NCI-H82 treated with DMSO at 0.1 percent for 48 hours (cell line): Measurements from ENCODE around the gene CYREN.

Experiments
- DNase-seq: peaks from one replicate; lab custom pipeline; 2025; ENCODE audit not compliant: unreplicated experiment; lab: John Stamatoyannopoulos, UW

The CYREN gene

DNA sequence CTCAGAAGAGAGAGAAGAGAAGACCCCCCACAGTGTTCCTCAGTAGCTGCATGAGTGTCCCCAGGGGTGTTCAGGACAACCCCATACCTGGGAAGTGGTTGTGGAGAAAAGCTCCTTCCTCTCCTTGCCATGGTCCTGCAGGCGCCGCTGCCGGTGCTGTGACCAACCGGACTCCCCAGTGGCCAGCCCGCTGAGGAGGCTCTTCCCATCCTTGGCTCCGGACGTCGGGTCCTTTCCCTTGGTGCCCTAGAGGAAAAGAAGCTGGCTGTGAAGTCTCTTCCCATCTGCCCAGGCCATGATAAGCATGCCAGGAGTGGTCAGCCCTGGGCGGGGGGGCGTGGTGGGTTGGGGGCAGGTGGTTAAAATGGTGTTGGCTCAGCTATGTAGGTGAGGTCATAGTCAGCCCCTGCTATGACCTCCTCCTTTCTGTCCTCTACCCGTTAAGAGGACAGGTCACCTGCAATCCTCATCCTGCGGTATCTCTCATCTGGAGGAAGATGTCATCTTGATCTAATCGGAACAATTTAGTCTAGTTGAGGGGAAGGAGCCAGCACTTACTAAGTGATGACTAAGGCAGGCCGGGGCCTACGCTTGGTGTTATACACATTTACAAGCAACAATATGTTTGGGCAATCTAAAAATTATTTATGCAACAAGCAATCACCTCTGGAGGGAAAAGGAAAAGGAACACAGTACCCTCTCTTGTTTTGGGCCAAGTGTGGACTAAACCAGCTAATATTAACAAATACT lies 27.6 kb upstream of the CYREN start:
- DNase-seq: no peak

DNA sequence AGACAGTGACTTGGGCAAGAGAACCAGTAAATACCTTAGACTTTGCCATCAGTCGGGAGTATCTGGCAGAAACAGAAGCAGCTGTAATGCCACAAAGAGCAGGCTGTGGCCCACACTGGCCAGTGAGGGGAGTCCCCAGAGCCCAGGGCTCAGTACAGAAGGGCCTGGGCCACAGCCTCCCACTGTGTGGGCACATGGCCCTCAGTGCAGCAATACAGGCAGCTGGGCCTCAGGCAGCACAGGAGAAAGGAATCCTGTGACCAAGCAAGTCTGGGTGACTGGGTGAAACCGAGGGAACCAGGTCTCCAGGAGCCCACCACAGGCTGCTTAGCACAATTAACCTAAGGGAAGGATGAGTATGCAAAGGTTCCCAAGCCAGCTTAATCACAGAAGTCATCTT lies 26.8 kb upstream of the CYREN start:
- no peak for DNase-seq

DNA sequence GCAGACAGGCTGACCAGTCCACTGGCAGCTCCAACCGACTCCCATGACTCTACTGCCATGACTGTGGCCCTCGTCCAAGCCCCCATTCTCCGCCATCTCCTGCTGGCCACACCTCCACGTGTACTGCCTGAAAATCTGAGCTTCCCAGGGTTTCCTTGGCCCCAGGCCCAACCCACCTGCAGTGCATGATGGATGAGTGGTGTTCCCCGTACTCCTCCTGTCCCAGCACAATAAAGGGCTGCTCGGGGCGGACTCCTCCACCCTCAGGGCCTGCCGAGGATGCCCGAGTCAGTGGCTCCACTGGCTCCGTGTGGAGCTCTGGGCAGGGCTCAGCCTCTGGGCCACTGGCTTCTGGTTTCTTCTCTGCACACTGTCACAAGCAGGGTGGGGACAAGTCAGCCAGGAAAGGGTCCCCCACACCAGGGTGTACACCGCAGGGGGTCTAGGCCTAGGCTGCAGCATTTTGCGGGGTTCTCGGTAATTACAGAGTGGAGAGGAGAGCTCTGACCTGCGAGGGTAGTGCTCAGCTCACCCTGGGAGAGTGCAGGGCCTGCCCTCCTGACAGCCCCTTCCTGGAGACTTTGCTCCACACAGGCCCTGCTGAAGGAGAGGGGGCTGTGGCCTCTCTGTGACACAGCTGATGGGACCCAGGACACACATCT lies 25.6 kb upstream of the CYREN start:
- DNase-seq: no peak

DNA sequence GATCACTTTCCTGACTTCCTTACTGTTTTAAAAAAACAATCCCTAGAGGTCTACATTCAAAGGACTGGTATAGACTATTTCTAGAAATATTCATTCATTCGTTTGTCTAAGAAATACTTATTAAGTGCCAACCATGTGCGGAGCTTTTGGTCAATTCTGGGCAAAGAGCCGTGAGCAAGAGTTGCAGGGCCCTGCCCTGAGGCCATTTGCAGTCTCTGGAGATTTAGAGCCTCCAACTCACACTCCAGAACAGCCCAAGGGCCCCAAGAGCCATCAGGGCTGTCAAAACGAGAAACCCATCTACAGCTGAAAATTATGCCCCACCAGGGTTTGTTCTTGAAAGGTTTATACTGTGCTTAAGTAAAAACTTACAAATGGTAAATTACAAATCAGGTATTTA lies 24.6 kb upstream of the CYREN start:
- DNase-seq: no peak

DNA sequence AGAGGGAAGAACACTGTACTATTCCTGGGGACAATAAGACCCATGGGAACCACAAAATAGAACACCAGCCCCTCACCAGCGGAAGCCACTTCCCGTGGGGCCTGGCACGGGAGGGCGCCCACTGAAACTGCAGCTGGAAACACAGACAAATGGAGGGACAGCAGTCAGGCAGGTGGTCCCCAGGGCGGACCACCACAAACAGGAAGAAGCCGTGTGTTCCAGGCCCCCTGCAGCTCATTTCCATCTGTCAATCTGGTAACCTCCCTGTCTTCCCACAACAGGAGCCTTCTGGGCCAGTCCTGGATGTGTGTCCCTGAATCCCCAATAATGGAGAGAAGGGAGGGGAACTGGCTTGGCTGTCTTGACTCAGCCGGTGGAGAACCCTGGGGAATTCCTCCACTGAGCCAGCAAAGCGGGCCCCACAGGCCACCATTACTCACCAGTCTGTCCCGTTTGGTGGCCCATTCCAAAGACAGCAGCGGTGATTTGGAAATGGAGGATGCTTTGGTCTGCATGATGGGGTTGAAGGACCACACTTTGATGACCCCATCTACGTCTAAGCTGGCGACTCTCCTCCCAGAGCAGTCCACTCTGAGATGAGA lies 24.1 kb upstream of the CYREN start:
- DNase-seq: no peak

DNA sequence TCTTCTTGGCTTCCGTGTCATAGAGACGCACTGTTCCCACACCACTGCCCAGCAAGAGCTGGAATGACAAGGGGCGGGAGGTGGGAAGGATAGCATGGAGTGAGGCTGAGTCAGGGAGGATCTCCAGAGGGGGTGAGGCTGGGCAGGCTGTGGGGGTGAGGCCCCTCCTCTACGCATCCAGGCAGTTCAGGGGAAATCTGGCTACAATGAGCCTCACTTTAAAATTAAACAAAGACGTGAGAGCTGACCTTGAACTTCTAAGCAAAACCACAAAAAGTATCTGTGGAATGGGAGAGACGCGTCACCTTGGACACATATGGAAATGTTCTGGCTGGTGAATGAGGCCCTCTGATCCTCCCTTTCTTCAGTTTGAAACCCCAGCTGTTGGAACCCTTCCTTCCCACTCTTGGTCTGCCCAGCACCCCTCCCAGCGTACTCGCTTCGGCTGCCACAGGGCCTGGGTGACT lies 23.1 kb upstream of the CYREN start:
- DNase-seq: no peak

DNA sequence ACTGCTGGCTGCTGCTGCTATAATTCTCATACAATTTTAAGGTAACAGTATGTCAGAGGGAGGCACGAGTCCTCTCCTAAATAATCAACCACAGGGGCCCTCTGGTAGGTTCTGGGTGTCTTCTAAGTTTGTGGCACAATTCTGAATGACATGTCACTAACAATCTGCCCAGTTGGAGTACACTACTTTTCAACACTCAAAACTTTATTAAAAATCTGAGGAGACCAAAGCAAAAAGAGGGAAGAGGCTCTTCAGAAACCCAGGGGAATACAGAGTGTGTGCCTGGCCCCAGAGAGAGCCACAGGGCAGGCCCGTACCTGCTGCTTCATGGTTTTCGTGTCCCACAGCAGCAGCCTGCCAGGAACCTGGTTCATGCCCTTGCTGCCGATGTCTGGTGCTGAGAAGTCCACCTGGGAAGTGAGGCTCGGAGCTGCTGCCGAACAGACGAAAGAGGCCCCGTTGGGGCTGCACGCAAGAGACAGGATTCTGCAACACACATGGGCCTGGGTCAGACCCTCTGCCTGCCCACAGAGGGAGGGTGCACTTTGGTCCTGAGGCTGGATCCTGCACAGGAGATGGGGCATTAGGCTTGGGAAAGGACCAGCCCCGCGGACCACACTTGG lies 22.5 kb upstream of the CYREN start:
- DNase-seq: no peak

DNA sequence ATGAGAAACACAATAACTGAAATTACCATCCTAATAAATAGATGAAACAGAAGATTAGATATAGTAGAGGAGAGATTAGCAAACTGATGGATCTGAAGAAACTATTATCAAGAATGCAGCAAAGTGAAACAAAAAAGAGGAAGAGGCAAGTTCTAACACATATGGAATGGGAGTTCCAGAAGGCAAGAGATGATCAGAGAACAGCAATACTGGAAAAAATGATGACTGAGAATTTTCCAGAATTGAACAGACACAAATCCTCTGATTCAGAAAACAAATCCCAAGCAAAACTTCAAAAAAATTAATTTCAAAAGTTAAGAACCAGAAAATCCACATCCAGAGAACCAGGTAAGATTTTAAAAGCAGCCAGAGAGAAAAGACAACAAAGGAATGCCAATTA lies 20.2 kb upstream of the CYREN start:
- no peak for DNase-seq

DNA sequence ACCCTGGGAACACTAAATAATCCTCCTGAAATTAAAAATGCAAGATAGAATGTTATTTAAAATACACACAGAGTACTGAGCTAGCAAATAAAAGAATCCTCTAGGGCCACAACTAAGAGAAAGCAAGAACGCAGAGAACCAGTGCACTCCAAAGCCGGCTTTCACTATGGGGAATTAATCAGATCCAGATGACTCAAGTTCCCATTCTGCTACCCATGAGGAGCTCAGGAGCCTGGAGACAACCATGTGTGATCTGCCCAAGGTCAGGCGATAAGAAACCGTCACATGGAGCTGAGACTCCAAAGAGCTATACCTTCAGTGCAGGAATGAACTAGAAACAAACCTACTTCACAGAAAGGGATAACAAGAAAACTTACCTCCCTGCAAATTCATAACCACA lies 19.5 kb upstream of the CYREN start:
- DNase-seq: no peak

DNA sequence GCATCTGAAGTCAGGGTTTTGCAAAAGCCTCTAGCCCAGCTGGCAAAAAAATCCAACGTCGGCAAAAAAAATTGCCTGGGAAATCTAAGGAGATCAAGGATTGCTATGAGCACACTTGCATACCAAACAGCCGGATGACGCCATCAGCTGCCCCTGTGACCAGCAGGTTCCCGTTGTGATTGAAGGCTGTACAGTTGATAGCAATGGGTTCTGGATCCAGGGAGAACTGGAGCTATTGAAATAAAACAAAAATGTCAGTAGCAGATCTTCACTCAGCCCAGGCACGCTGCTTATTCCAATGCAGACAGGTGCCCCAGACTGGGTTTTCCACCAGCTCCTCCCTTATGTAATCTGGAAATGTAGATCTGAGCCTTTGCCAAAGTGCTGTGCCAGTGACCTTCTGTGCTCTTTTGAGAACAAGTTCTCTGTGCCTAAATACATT lies 18.7 kb upstream of the CYREN start:
- no peak for DNase-seq

DNA sequence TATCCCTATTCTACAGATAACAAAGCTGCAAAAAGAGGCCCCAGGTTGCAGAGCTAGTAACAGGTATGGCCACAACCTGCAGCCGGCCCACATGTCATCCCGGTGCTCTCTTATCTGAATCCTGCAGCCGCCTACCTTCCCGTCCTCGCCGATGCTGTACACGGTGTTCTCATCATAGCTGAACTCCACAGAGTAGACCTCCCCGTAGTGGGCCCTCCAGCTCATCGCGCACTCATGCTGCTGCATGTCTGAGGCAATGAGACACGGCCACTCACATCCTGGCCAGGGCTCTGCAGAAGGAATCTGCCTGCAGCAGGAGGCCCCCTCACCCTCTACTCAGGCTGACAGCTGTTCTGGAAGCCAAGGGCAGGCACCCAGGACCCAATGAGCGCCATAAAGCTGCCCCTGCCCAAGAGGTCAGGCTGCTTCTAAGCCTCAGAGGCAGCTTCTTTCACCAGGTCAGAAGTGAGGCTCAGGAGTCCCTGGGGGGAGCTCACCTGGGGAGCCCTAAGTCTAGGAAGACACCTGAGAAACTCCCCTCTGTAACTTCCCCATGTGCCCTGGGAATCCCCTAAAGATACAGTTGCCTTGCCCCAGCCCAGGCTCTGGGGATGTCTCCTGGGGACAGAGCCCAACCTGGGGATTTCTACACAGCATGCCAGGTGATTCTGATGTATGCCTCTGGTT lies 17.9 kb upstream of the CYREN start:
- no peak for DNase-seq

DNA sequence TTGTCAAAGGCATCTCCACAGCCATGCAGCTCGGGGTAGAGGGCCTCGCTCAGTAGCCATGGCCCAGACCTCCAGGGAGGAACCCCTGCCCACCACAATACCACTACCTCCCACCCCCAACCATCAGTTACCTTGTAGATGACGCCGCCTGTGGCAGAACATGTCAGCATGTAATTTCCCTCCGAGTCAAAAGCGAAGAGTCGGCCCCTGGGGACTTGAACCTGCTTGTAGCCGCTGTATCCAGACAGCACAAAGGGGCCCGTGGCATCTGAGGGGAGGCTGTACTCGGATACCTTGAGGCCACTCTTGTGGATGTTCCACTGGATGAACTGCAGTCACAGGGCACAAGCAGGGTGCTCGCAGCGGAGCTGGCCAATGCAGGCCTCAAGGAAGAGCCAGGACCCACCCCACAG lies 16.3 kb upstream of the CYREN start:
- DNase-seq: no peak

DNA sequence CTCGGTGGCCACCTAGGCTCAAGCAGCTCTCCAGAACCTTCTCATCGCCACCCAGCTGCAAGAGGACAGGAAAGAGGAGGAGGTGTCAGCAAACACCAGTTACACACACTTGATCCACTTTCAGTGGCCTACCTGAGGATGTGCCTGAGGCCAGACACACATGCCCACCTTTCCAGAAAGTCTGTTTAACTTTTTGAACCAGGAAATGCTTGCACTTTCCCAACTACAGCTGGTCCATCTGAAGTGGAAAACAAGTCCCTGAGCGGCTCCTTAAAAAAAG lies 15.7 kb upstream of the CYREN start:
- no peak for DNase-seq

DNA sequence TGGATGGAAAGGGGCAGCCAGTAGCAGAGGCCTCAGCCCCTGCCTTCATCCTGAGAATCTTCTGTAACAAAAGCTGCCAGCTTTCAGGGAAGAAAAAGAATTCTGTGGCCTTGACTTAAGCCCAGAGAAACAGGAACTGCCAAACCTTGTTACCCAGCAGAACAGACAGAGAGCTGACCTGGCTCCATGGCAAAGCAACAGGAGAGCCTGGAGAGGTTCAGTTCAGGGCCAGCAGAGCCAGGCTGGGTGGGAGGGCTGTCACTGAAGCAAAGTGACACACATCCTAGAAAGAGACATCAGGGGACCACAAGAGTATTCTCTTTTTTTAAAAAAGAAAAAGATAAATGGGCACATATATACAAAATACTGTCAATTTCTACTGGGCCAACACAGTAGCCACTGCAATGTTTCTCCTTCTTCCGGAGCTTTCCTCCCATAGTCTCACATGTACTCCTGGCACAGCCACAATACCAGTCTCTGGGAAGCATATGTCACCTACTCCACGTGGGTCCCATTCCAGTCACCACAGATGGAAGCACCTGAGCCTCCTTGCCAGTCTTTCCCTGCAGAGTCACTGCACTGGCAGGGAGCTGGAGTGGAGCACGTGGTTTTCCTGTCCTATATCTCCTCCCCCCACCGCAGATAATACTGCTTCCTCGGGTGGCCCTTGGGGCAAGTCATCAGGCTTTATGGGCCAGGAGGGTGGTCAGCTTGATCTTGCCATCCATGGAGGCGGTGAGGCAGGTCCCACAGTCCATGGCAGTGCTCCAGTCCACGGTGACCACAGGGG lies 15.2 kb upstream of the CYREN start:
- DNase-seq: no peak

DNA sequence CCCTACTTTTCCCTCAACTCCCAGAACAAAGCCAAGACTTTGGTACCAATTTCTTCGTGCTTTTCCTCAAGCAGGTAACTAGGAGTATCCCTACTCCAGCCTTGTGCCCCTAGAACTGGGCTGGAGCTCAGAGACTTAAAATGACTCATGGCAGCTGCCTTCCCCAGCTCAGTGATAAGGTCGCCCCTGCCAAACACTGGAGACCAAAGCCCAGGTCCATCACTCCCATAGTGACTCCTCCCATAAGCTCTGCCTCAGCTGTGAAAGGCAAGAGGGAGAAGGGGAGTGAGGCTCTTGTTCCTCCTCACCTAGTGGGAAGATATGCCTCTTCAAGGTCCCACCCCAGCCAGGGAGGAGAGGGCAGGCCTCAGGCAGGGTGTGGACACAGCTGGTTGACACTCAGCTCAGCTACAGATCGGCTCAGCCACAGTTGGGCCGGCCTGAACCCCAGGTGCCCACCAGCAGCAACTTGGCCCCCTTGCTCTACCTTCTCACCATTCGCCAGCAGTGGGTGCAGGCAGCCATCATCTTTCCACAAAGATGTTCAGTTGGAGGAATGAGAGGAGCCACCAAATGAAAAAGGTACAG lies 13.8 kb upstream of the CYREN start:
- DNase-seq: no peak

DNA sequence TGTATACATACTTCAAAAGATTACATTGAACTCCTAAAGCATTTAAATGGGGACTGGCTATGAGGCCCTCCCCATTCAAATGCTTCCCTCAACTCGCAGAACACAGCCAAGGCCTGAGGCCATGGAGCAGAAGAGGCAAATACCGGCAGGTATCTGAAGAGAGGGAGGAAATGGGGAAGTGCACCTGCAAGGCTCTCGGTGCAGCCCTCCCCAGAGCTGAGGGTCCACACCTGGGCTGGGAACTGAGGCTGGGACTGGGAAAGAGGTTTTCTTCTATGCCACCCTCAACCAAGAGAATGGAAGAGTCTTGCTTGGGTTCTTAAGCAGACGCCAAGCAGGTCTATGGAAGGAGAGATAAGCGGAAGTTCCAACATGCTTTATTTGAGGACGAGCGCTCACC lies 13.0 kb upstream of the CYREN start:
- DNase-seq: no peak

DNA sequence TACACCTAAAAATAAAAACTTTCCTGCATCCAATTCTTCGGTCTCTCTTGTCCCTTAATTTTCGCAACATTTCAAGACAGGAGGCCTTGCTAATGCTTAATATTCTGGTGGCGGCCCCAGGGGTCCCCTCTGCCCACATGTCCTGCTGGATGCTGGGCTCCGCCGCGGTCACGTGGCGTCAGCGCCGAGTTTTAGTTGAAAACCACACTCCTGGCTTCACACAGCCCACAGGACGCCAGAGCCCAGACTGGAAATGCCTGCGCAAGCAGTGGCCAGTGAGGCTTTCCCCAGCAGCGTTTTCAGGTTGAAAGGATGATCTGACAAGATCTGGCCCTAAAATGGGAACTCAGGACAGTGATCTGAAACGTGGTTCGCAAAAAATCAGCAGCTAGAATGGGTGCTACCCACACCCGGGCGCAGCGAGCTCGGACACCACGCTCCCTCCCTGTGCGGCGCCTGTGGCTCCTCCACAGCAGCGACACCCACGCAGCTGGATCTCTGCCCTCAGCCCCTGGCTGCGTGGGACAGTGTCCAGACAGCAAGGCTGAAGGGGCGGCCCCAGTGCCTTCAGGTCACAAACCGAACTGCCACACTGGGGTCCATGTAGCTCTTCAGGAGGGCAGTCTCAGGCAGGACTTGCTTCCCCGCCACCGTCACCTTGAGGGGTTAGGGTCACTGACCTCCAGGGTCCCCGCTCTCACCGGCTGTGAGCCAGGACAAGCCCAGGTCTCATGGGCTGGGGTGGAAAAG lies 11.6 kb upstream of the CYREN start:
- no peak for DNase-seq

DNA sequence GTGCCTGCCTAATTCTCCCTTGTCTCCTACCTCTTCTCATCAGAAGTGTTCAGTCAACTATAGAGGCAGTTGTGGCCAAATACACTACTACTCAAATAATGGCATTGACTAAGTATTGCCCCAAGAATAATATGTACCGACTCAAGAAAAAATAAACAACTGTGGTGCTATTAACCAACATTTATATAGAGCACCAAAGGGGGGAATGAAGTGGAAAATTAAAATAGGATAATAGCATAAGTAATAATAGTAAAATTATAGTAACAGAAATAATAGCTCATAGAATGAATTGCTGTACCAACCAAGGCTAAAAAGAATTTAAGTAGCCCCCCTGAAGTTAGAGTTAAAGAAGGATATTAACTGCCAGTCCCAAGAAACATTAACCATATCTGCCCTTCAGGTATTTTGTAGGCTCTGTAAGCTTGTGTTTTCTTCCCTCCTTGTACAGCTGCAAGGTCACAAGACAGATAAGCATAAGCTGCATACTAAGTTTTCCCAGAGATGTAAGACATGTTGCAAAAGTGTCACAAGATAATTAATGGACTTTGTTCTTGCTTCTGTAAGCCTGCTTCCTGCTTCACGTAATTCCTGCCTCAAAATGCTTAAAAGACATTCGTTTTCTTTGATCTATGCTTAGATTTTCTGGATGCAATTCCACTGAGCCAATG lies 10.9 kb upstream of the CYREN start:
- no peak for DNase-seq

DNA sequence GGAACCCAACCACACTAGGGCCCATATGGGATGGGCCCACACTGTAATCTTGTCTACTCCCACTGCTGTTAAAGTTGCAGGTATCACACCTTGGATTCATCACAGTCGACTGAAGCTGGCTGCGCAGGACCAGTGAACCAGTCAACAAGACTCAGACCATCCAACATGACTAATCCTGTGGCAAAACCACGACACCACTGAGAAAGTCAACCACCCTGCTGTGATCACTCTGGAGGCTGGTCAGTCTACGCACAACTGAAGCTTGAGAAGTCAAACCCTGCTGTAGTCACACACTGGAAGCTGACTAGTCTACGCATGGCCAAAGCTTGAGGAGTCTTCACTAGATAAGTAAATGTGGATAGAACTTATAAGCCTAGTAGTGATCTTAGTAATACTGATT lies 9.6 kb upstream of the CYREN start:
- no peak for DNase-seq
